GM18526 (cell line): ENCODE data around the gene GJA5.

ENCODE experiments used
- POLR2A ChIP-seq: IDR thresholded peaks from 3 replicates; pipeline ENCODE4 v1.6.1; 2011; ENCODE audit not compliant: insufficient read length; ENCODE audit errors: extremely low read depth

Gene GJA5

DNA sequence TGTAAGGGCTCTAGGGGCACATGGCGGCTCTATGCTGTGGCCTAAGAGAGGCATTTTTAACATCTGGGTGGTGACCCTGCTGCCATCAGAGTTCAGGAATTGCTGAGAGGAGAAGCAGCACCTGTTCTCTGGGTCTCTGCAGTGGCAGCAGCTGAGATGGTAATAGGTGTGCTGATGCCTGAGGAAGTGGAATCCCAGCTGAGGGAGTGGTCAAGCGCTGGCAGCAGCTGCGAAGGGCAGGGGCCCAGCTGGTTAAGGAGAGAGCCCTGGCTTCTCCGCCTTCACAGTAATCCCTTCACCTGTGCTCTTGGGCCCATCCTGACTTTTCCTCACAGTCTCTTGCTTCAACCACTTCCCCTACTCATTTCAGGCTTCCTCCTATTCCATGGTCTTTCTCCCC lies 39.8 kb downstream of the GJA5 start:
- TF ChIP-seq POLR2A: no peak

DNA sequence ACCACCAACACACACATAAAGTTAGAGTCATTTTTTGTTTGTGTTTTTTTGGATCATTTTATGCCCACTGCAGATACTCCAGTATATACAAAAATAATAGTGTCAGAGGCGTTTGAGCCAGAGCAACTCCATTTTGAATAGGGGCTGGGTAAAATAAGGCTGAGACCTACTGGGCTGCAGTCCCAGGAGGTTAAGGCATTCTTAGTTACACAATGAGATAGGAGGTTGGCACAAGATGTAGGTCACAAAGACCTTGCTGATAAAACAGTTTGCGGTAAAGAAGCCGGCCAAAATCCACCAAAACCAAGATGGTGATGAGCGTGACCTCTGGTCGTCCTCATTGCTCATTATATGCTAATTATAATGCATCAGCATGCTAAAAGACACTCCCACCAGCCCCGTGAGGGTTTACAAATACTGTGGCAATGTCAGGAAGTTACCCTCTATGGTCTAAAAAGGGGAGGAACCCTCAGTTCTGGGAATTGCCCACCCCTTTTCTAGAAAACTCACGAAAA lies 40.6 kb downstream of the GJA5 start:
- TF ChIP-seq POLR2A: no peak

DNA sequence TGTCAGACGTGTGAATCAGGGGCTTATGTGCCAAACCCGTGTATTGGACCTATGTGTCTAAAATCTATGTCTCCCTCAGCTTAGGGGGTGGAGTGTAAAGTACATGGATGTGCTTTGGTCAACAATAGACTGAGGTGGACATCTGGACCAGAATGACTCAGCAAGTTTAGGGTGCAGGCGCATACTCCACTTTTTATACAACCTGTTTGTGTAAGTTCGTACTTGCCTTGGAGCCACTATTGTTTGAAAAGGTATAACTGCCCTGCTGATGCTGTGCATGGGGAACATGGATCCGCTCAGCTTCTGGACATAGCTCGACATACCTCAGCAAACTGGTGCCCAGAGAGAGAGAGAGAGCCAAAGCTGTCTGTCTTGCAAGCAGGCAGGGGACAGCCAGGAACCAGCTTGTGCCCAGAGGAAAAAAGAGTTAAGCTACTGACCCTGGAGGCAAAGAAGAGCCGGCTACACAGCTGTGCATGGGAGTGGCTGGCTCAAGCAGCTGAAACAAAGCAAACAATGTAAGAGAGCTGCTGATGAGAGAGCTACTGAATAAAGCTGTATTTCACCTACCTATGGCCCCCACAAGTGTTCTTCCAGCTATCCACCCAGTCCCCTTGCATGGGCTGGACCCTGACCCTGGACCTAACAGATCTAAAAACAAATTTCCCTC lies 41.2 kb downstream of the GJA5 start:
- TF ChIP-seq POLR2A: no peak

DNA sequence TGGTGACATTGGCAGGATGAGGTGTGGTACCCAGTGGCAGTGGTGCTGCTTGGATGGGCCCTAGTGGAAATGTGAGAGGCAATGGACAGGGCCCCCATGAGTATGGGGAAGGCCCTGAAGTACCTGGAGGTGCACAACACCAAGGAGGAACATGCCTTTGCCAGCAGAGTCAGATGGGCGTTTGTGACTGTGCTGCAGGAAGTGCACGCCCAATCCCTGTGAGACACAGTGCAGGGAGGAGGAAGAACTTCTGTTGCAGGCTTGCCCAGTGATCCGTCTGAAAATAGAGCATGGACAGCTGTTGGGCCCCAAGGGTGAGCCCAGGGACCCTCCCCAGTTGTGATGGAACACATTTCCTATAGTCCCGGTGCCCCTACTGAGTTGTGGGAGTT lies 42.7 kb downstream of the GJA5 start:
- no peak for TF ChIP-seq POLR2A

DNA sequence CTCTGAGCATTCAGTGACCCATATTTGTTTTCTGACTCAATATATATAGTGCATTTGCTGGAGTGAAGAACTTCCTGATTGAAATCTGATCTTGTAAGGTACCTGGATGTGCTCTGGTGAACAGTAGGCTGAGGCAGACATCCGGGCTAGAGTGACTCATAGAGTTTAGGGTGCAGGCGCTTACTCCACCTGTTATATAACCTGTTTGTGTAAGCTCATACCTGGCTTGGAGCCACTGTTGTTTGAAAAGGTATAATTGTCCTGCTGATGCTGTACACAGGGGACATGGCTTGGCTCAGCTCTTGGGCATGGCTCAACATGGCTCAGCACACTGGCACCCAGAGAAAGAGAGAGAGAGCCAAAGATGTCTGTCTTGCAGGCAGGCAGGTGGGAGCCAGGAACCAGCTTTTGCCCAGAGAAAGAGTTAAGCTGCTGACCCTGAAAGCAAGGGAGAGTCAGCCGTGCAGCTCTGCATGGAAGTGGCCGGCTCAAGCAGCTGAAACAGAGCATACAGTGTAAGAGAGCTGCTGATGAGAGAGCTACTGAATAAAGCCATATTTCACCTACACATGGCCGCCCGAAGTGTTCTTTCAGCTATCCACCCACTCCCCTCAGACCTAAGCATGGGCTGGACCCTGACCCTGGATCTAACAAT lies 43.2 kb downstream of the GJA5 start:
- TF ChIP-seq POLR2A: no peak

DNA sequence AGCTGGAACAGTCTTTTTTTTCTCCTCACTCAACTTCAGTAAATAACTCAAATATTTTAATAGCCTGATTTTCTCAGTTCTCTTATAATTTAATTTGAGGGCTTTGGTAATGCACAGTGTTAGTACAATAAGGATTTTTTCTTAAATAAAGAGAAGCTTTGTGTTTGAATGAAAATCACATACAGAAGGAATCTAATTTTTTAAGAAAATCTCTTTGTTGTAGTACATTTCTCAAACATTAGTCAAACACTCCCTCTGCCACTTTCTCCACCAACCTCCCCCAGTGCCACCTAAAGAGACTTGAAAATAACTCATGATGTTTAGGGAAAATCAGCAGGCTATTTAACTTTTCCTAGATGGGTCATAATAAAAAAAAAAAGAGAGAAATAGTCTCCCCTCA lies 47.8 kb downstream of the GJA5 start:
- no peak for TF ChIP-seq POLR2A
